SJCRH30 (cell line): ENCODE data around the gene ADAMTS18. TPM values are rescaled to one million over a fixed set of nuclear protein-coding genes. Genes with fewer than 3 reads are reported as not detected.

ENCODE experiments used
- DNase-seq, 2 experiments: peaks; one replicate each; pipeline ENCODE4 v3.0.0-alpha.2; 2015 to 2020
- H3K27ac ChIP-seq: fragments of 250-450 bp; sonication (Bioruptor Pico); 2 replicates; pipeline ENCODE4 v1.5.1; 2020; ENCODE audit warnings: mild to moderate bottlenecking, moderate library complexity
- H3K27me3 ChIP-seq: fragments of 250-450 bp; sonication (Bioruptor Pico); 2 replicates; pipeline ENCODE4 v1.5.1; 2020; ENCODE audit warnings: mild to moderate bottlenecking, moderate library complexity
- H3K36me3 ChIP-seq: fragments of 250-450 bp; sonication (Bioruptor Pico); 2 replicates; pipeline ENCODE4 v1.5.1; 2020; ENCODE audit warnings: mild to moderate bottlenecking, moderate library complexity
- H3K4me1 ChIP-seq: fragments of 250-450 bp; sonication (Bioruptor Pico); 2 replicates; pipeline ENCODE4 v1.5.1; 2020; ENCODE audit warnings: mild to moderate bottlenecking, moderate library complexity
- H3K4me3 ChIP-seq: fragments of 250-450 bp; sonication (Bioruptor Pico); 2 replicates; pipeline ENCODE4 v1.5.1; 2020; ENCODE audit warnings: mild to moderate bottlenecking, moderate library complexity
- H3K9me3 ChIP-seq: fragments of 250-450 bp; sonication (Bioruptor Pico); replicated peaks from 2 replicates; pipeline ENCODE4 v1.5.1; 2020; ENCODE audit warnings: mild to moderate bottlenecking, moderate library complexity
- total RNA-seq: library from RNA; depleted of rRNA; stranded (reverse); fragments of >200 nt; shearing (Covaris generic); gene quantifications from 2 replicates; pipeline ENCODE4 v1.2.3, GENCODE V29; 2014

Gene ADAMTS18
- total RNA-seq, 1 experiment from 2014 or later: 0.16 TPM

- Histone ChIP-seq H3K4me3 (no peak overlapping the region), H3K27me3 (no peaks in the 10 kb centered on the region), H3K27ac (no peak overlapping the region), H3K9me3 (no peaks in the 10 kb centered on the region), H3K36me3 (no peaks in the 10 kb centered on the region), H3K4me1 (no peaks in the 10 kb centered on the region)
- DNase-seq: no peak
Measured at GRCh38 chr16:77444147-77444460, 9.3 kb upstream of the ADAMTS18 start.

GRCh38 chr16:77443357-77444146, 8.7 kb upstream of the ADAMTS18 start:
- Histone ChIP-seq H3K27ac (no peak overlapping the region), H3K9me3 (no peaks in the 10 kb centered on the region), H3K4me3 (no peak overlapping the region), H3K4me1 (no peaks in the 10 kb centered on the region), H3K36me3 (no peaks in the 10 kb centered on the region), H3K27me3 (no peaks in the 10 kb centered on the region)
- no peak for DNase-seq

- Histone ChIP-seq H3K27me3 (no peaks in the 10 kb centered on the region), H3K36me3 (no peaks in the 10 kb centered on the region), H3K4me3 (no peak overlapping the region), H3K27ac (no peak overlapping the region), H3K4me1 (no peaks in the 10 kb centered on the region), H3K9me3 (no peaks in the 10 kb centered on the region)
- DNase-seq: no peak
Measured at GRCh38 chr16:77442078-77442477, 7.2 kb upstream of the ADAMTS18 start.

- DNase-seq: no peak
- Histone ChIP-seq H3K27me3 (no peaks in the 10 kb centered on the region), H3K4me3 (no peak overlapping the region), H3K9me3 (no peaks in the 10 kb centered on the region), H3K36me3 (no peaks in the 10 kb centered on the region), H3K4me1 (no peaks in the 10 kb centered on the region), H3K27ac (no peak overlapping the region)
Measured at GRCh38 chr16:77439106-77439505, 4.3 kb upstream of the ADAMTS18 start.

- no peaks in the 10 kb centered on the region for H3K4me1 ChIP-seq
- H3K27ac ChIP-seq: no peak overlapping the region
- no peaks in the 10 kb centered on the region for H3K9me3 ChIP-seq
- no peaks in the 10 kb centered on the region for H3K27me3 ChIP-seq
- H3K36me3 ChIP-seq: no peaks in the 10 kb centered on the region
- DNase-seq: no peak
- no peak overlapping the region for H3K4me3 ChIP-seq
Measured at GRCh38 chr16:77437859-77438258, 3.0 kb upstream of the ADAMTS18 start.

- H3K4me3 ChIP-seq: no peak overlapping the region
- H3K36me3 ChIP-seq: no peaks in the 10 kb centered on the region
- no peak for DNase-seq
- no peaks in the 10 kb centered on the region for H3K27me3 ChIP-seq
- H3K27ac ChIP-seq: no peak overlapping the region
- H3K9me3 ChIP-seq: no peaks in the 10 kb centered on the region
- H3K4me1 ChIP-seq: no peaks in the 10 kb centered on the region
Measured at GRCh38 chr16:77435272-77435820, 512 bp upstream of the ADAMTS18 start.

GRCh38 chr16:77434022-77434529, 758 bp downstream of the ADAMTS18 start:
- Histone ChIP-seq H3K4me1 (no peaks in the 10 kb centered on the region), H3K27me3 (no peaks in the 10 kb centered on the region), H3K9me3 (no peaks in the 10 kb centered on the region), H3K36me3 (no peaks in the 10 kb centered on the region), H3K27ac (no peak overlapping the region), H3K4me3 (no peak overlapping the region)
- no peak for DNase-seq

GRCh38 chr16:77433146-77433545, 1.7 kb downstream of the ADAMTS18 start:
- no peak for DNase-seq
- H3K36me3 ChIP-seq: no peaks in the 10 kb centered on the region
- H3K27me3 ChIP-seq: no peaks in the 10 kb centered on the region
- no peak overlapping the region for H3K27ac ChIP-seq
- no peaks in the 10 kb centered on the region for H3K9me3 ChIP-seq
- no peak overlapping the region for H3K4me3 ChIP-seq
- no peaks in the 10 kb centered on the region for H3K4me1 ChIP-seq

- H3K4me3 ChIP-seq: no peak overlapping the region
- no peaks in the 10 kb centered on the region for H3K9me3 ChIP-seq
- no peaks in the 10 kb centered on the region for H3K4me1 ChIP-seq
- H3K27me3 ChIP-seq: no peaks in the 10 kb centered on the region
- no peaks in the 10 kb centered on the region for H3K36me3 ChIP-seq
- H3K27ac ChIP-seq: no peak overlapping the region
- DNase-seq: no peak
Measured at GRCh38 chr16:77432264-77432663, 2.6 kb downstream of the ADAMTS18 start.

- no peak for DNase-seq
- Histone ChIP-seq H3K27ac (no peak overlapping the region), H3K27me3 (no peaks in the 10 kb centered on the region), H3K4me3 (no peak overlapping the region), H3K36me3 (no peaks in the 10 kb centered on the region), H3K4me1 (no peaks in the 10 kb centered on the region), H3K9me3 (no peaks in the 10 kb centered on the region)
Measured at GRCh38 chr16:77430787-77431585, 3.8 kb downstream of the ADAMTS18 start.

- no peak for DNase-seq
- Histone ChIP-seq H3K36me3 (no peaks in the 10 kb centered on the region), H3K27ac (no peak overlapping the region), H3K4me1 (no peaks in the 10 kb centered on the region), H3K9me3 (no peaks in the 10 kb centered on the region), H3K4me3 (no peak overlapping the region), H3K27me3 (no peaks in the 10 kb centered on the region)
Measured at GRCh38 chr16:77430360-77430759, 4.5 kb downstream of the ADAMTS18 start.

GRCh38 chr16:77424871-77425604, 9.8 kb downstream of the ADAMTS18 start:
- no peak for DNase-seq
- Histone ChIP-seq H3K36me3 (no peaks in the 10 kb centered on the region), H3K4me3 (no peak overlapping the region), H3K27ac (no peak overlapping the region), H3K4me1 (no peaks in the 10 kb centered on the region), H3K9me3 (no peaks in the 10 kb centered on the region), H3K27me3 (no peaks in the 10 kb centered on the region)

GRCh38 chr16:77422196-77422784, 12.5 kb downstream of the ADAMTS18 start:
- Histone ChIP-seq H3K36me3 (no peaks in the 10 kb centered on the region), H3K4me1 (no peaks in the 10 kb centered on the region), H3K27me3 (no peaks in the 10 kb centered on the region), H3K9me3 (no peaks in the 10 kb centered on the region), H3K27ac (no peak overlapping the region), H3K4me3 (no peak overlapping the region)
- DNase-seq: no peak

- no peaks in the 10 kb centered on the region for H3K27me3 ChIP-seq
- H3K4me1 ChIP-seq: no peaks in the 10 kb centered on the region
- H3K4me3 ChIP-seq: no peak overlapping the region
- H3K27ac ChIP-seq: no peak overlapping the region
- no peaks in the 10 kb centered on the region for H3K36me3 ChIP-seq
- no peak for DNase-seq
- H3K9me3 ChIP-seq: no peaks in the 10 kb centered on the region
Measured at GRCh38 chr16:77416939-77417480, 17.8 kb downstream of the ADAMTS18 start.
